Measurements from ENCODE around the gene RFPL3.
"Not testable (repeated sequence)": the region's sequence is repeated elsewhere in the genome, so short reads cannot be mapped to it uniquely, and the experiment has no call there.

DNA sequence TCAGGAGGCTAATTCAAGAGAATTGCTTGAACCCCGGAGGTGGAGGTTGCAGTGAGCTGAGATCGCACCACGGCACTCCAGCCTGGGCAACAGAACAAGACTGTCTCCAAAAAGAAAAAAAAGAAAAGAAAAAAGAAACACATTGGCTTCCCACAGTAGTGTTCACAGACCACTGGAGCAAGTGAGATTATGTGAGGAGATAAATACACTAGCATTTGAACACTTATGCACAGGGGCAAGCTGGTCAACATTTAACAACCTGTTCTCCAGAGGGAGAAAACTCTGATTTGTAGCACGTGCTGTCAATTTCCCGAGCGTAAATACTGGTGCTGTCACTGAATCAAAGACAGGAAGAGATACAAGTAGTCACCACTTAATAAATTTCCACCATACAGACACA is 20.2 kb upstream of the RFPL3 start:
- not testable (repeated sequence) for TF ChIP-seq CTCF (IDR thresholded peaks at IDR 0.05); REST (IDR thresholded peaks at IDR 0.05; ENCODE audit: insufficient read depth in 1 of 2, low read depth in 2 of 2, low read length in 1 of 2)
